ENCODE results near the gene NKD1. TPM values are rescaled to one million over a fixed set of nuclear protein-coding genes. Genes with fewer than 3 reads are reported as not detected.
A peak's percentile ranks its signal among the peaks of the same experiment; 100 is the strongest.

NKD1 gene
- total and polyA plus RNA-seq, 2 donors (not counting 1 experiment from before 2014, with no cell fraction given), result 0.16 to 1.9 TPM

DNA sequence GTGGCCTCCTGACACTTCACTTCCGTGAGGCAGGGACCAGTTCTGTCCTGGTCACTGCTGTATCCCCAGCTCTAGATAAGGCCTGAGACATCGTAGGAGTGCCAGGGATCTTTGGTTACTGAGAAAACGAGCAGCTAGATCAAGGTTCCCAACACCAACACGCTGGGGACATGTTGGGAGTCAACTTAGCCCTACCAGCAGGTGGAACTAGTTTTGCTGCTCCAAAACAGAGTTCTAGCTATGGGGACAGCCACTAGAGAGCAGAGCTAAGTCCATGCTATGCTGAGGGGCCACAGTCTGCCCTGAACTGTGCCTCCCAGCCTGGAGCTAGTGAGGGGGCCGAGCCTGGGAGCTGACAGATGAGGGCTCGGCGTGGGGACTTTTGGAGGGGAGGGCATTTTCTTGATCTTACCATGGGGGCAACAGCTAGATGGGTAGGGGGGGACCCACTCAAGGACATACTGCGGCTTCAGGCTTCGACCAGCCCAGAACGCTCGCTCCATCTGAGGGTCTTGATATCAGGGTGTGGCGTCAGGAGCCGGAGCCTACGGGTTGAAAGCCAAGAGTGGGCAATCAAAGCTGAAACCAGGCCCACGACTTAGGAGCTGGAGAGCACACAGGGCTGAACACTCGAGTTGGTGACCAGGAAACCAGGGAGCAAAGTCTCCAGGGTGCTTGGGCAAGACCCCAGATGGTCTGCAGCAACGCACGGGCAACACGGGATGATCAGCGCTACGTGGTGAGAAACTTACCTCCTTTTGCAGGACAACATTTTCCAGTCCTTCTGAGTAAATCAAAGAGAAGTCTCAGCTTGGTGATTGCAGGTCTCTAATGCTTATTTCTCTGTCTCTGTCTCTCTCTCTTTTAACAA lies 119.5 kb downstream of the NKD1 start:
- Histone ChIP-seq H3K79me2 (ENCODE audit: control insufficient read depth, insufficient read depth, low read length) (peaks cover 6% of the 10 kb centered on the region), H4K20me1 (ENCODE audit: control insufficient read depth, insufficient read depth, low read length, poor library complexity, severe bottlenecking) (no peaks in the 10 kb centered on the region), H3K9ac (ENCODE audit: low read length) (no peak overlapping the region), H3K4me2 (replicated peaks; ENCODE audit: low read depth, low read length, poor library complexity, severe bottlenecking) (peak overlapping the region; percentile 76), H2AFZ (ENCODE audit: insufficient read depth, low read depth, low read length, poor library complexity, severe bottlenecking) (peak overlapping the region; percentile 64), H3K4me1 (ENCODE audit: control insufficient read depth in 2 of 2, insufficient read depth in 2 of 2, low read length in 2 of 2) (peaks cover 10 to 21% of the 10 kb centered on the region in 2 donors), H3K9me3 (ENCODE audit: control extremely low read depth in 1 of 3, control insufficient read depth in 2 of 3, insufficient read depth in 1 of 3, low read length in 2 of 3) (peaks cover 2 to 18% (median 13%) of the 10 kb centered on the region in 3 donors), H3K27me3 (replicated peaks in 1 of 4; ENCODE audit: control extremely low read depth in 1 of 4, control insufficient read depth in 3 of 4, insufficient read depth in 4 of 4, low read length in 3 of 4) (no peaks in the 10 kb centered on the region), H3K36me3 (replicated peaks in 1 of 2; ENCODE audit: control extremely low read depth in 1 of 2, control insufficient read depth in 1 of 2, extremely low read depth in 1 of 2, insufficient read depth in 2 of 2, low read length in 1 of 2) (peaks cover 0 to 26% of the 10 kb centered on the region in 2 experiments), H3K27ac (ENCODE audit: low read length in 2 of 2) (peak overlapping the region in 1 of 2 donors; percentile 45), H3K4me3 (ENCODE audit: control extremely low read depth in 1 of 5, extremely low read depth in 1 of 5, insufficient read depth in 1 of 5, low read depth in 2 of 5, low read length in 4 of 5) (no peak overlapping the region)
- no peak for DNase-seq
- ATAC-seq (ENCODE audit: low read depth), result no peak
- intact Hi-C loops (cut with micrococcal nuclease), result loop anchor here (2.0 to 5.0 kb wide), 3 partner anchors 13 to 640 kb away; partner anchors contain the start of genes BRD7, CNEP1R1 and SNX20
- Mint-ChIP-seq H3K27ac (peak overlapping the region; percentile 71), H3K9me3 (ENCODE audit: insufficient read depth) (no peaks in the 10 kb centered on the region), H3K27me3 (no peaks in the 10 kb centered on the region), H3K4me3 (peak overlapping the region; percentile 61), H3K4me1 (peaks cover 25% of the 10 kb centered on the region)
- 89% methylated on average over 21 of the region's 21 CpGs for WGBS (ENCODE audit: insufficient coverage)
- POLR2A ChIA-PET, result interaction anchor here (0.7 to 2.3 kb wide), 3 partner anchors 13 to 393 kb away, joined by 3 to 5 read pairs (median 5); partner anchors contain the start of gene SNX20
- CTCF ChIA-PET, result interaction anchor here (0.5 to 9.5 kb wide), 22 partner anchors 9 to 643 kb away, joined by 3 to 154 read pairs (median 10); partner anchors contain the start of genes BRD7, CNEP1R1, NKD1 and SNX20
- no peak for TF ChIP-seq EZH2 (IDR thresholded peaks at IDR 0.05; ENCODE audit: borderline replicate concordance, insufficient read depth, low read depth, low read length, poor library complexity, severe bottlenecking)
- TF ChIP-seq, protein P1, sequence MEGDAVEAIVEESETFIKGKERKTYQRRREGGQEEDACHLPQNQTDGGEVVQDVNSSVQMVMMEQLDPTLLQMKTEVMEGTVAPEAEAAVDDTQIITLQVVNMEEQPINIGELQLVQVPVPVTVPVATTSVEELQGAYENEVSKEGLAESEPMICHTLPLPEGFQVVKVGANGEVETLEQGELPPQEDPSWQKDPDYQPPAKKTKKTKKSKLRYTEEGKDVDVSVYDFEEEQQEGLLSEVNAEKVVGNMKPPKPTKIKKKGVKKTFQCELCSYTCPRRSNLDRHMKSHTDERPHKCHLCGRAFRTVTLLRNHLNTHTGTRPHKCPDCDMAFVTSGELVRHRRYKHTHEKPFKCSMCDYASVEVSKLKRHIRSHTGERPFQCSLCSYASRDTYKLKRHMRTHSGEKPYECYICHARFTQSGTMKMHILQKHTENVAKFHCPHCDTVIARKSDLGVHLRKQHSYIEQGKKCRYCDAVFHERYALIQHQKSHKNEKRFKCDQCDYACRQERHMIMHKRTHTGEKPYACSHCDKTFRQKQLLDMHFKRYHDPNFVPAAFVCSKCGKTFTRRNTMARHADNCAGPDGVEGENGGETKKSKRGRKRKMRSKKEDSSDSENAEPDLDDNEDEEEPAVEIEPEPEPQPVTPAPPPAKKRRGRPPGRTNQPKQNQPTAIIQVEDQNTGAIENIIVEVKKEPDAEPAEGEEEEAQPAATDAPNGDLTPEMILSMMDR (IDR thresholded peaks at IDR 0.05), result no peak
